Nephron (organoid): ENCODE results near the gene NDUFC2.

Experiments
- H3K27ac Mint-ChIP-seq, 3 experiments: 2 replicates each; pipeline ENCODE4 v1.8.0; 2020; ENCODE audit warnings: mixed read lengths in 3 of 3, mild to moderate bottlenecking in 2 of 3, moderate library complexity in 1 of 3
- H3K27me3 Mint-ChIP-seq: 2 replicates; pipeline ENCODE4 v1.8.0; 2021; ENCODE audit warnings: low read depth, mild to moderate bottlenecking, moderate library complexity, mixed read lengths
- H3K36me3 Mint-ChIP-seq: 2 replicates; pipeline ENCODE4 v1.8.0; 2020; ENCODE audit warnings: low read depth, mixed read lengths
- H3K4me1 Mint-ChIP-seq: 2 replicates; pipeline ENCODE4 v1.8.0; 2020; ENCODE audit warnings: mixed read lengths
- H3K4me3 Mint-ChIP-seq, 3 experiments: 2 replicates each; pipeline ENCODE4 v1.8.0; 2020; ENCODE audit warnings: mild to moderate bottlenecking in 3 of 3, mixed read lengths in 3 of 3, moderate library complexity in 2 of 3
- H3K9me3 Mint-ChIP-seq: 2 replicates; pipeline ENCODE4 v1.8.0; 2020; ENCODE audit warnings: mixed read lengths
- TF ChIP-seq, protein P1 (sequence below), 3 experiments: fragments of 200-600 bp; sonication (generic); IDR thresholded peaks; one replicate each; pipeline ENCODE4 v1.5.0; 2021; ENCODE audit warnings: antibody characterized with exemption in 3 of 3; ENCODE audit not compliant: unreplicated experiment in 3 of 3

Gene NDUFC2

DNA sequence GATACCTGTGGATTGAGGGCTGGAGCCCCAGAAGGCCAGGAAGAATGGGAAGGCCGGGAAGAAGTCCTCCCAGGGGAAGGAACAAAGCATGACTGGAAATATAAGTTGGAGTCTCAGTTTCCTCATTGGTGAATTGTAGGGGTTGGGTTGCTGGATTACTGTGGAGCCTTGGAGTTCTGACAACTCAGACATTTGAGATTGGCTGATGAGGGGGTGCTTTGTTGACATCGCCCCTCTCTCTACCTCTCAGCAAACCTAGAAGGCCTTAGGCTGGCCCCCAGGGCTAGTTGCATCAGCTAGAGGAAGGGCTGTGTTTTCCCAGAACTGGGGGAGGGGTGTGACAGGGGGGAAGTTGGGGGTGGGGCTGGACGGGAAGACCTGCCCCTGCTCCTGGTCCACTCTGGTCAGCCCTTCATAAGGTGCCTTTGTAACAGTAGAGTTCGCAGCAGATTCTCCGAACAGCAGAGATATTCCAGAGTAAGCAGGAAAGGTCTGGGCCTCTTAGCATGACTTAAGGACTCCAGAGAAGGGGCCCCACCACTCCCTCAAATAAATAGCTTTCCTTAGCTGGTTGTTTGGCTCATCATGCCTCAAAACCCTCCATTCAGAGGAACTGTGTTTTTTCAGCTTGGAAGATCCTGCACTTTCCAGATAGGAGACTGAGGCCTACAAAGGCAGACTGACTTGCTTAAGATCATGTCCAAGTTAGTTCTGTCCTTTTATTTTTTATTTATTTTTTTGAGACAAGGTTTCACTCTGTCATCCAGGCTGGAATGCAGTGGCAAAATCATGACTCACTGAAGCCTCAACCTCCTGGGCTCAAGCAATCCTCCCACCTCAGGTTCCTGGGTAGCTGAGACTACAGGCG lies 28.5 kb downstream of the NDUFC2 start:
- H3K9me3 Mint-ChIP-seq: no peaks in the 10 kb centered on the region
- TF ChIP-seq, protein P1, sequence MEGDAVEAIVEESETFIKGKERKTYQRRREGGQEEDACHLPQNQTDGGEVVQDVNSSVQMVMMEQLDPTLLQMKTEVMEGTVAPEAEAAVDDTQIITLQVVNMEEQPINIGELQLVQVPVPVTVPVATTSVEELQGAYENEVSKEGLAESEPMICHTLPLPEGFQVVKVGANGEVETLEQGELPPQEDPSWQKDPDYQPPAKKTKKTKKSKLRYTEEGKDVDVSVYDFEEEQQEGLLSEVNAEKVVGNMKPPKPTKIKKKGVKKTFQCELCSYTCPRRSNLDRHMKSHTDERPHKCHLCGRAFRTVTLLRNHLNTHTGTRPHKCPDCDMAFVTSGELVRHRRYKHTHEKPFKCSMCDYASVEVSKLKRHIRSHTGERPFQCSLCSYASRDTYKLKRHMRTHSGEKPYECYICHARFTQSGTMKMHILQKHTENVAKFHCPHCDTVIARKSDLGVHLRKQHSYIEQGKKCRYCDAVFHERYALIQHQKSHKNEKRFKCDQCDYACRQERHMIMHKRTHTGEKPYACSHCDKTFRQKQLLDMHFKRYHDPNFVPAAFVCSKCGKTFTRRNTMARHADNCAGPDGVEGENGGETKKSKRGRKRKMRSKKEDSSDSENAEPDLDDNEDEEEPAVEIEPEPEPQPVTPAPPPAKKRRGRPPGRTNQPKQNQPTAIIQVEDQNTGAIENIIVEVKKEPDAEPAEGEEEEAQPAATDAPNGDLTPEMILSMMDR (IDR thresholded peaks at IDR 0.05; ENCODE audit: unreplicated experiment in 3 of 3): no peak
- H3K4me1 Mint-ChIP-seq: peaks cover 4% of the 10 kb centered on the region
- peak overlapping the region in 1 of 3 experiments; percentile 24 for H3K27ac Mint-ChIP-seq
- no peak overlapping the region for H3K4me3 Mint-ChIP-seq
- peaks cover 3% of the 10 kb centered on the region for H3K36me3 Mint-ChIP-seq
- H3K27me3 Mint-ChIP-seq: no peaks in the 10 kb centered on the region

DNA sequence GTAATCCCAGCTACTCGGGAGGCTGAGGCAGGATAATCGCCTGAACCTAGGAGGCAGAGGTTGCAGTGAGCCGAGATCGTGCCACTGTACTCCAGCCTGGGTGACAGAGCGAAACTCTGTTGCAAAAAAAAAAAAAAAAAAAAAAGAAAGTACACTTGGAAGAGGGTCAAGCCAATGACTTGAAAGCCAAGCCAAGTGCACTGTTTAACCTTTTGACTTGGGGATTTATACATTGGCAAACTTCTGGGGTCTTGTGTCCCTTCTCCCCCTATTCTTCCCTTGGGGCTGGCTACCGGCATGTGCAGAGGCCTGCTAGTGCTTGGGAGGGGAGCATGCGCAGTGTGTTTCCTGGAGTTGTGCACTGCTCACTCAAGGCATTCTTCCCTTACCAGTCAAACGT lies 30.3 kb downstream of the NDUFC2 start:
- Mint-ChIP-seq H3K27ac (no peak overlapping the region), H3K9me3 (no peaks in the 10 kb centered on the region), H3K27me3 (no peaks in the 10 kb centered on the region), H3K36me3 (peaks cover 3% of the 10 kb centered on the region), H3K4me3 (no peak overlapping the region), H3K4me1 (peaks cover 18% of the 10 kb centered on the region)
- TF ChIP-seq, protein P1 (IDR thresholded peaks at IDR 0.05; ENCODE audit: unreplicated experiment in 3 of 3): no peak

DNA sequence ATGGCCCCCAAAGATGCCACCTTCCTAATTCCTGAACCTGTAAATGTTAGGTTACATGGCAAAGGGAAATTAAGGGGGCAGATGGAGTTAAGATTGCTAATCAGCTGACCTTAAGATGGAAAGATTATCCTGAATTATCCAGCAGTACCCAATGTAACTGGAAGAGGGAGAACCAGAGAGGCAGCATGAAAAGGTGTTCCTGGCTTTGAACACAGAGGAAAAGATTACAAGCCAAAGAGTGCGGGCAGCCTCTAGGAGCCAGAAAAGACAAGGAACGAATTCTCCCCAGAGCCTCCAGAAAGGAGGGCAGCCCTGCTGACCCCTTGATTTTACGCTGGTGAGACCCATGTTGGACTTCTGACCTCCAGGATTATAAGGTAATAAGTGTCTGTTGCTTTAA lies 31.1 kb downstream of the NDUFC2 start:
- H3K4me3 Mint-ChIP-seq: no peak overlapping the region

DNA sequence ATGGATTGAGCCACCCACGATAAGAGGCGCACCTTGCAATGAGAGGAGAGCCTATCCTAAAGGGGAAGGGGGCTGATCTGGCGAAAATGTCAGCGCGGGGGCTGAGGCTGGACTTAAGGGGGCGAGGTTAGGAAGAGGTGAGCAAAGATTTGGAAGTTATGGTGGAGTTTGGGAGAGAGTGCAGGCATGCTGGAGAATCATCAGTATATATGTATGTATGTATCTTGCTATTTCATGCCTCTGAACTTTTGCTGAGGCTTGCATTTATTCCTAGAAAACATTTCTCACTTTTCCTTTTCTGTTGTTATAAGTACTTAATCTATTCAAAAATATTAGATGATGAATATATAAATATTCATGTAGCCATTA lies 33.2 kb downstream of the NDUFC2 start:
- Mint-ChIP-seq H3K36me3 (no peaks in the 10 kb centered on the region), H3K4me3 (peak overlapping the region; percentile 45 to 71 (median 71)), H3K4me1 (peaks cover 38% of the 10 kb centered on the region), H3K9me3 (no peaks in the 10 kb centered on the region), H3K27ac (peak overlapping the region; percentile 81 to 89 (median 87)), H3K27me3 (peaks cover 3% of the 10 kb centered on the region)
- TF ChIP-seq, protein P1 (IDR thresholded peaks at IDR 0.05; ENCODE audit: unreplicated experiment in 3 of 3): no peak

More for the DNA sequence above, 31.1 kb downstream of the NDUFC2 start:
- peaks cover 3% of the 10 kb centered on the region for H3K36me3 Mint-ChIP-seq
- peaks cover 19% of the 10 kb centered on the region for H3K4me1 Mint-ChIP-seq
- H3K9me3 Mint-ChIP-seq: no peaks in the 10 kb centered on the region
- peak overlapping the region in 1 of 3 experiments; percentile 5 for H3K27ac Mint-ChIP-seq
- TF ChIP-seq, protein P1 (IDR thresholded peaks at IDR 0.05; ENCODE audit: unreplicated experiment in 3 of 3): no peak
- H3K27me3 Mint-ChIP-seq: peaks cover under 1% of the 10 kb centered on the region

DNA sequence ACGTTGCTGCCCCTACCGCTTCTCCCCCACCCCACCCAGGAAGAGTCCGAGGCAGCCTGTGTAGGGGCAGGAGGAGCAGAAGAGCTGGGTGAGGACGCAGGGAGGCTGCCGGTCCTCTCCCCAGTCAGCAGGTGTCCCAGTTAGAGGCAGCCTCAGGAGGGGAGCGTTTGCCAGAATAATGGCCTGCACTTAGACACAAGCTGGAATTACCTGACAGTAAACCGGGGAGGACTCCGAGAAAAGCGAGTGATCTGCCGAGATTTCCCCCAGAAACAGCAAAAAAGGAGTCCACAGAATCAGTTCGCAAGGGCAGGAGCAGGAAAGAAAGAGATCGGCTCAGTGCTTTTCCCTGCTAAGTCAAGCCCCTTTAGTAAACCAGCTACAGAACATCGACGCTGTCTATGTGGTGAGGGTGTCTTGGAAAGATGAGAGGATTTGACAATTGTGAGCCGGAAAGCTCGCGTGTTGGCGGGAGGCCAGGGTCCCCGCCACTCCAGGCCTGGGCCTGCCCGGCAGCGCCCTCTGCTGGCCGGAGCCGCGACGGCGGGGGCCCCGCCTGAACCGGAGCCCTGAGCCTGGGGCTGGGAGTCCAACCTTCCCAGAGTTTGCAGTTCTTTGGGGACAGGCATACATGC lies 33.7 kb downstream of the NDUFC2 start:
- no peaks in the 10 kb centered on the region for H3K9me3 Mint-ChIP-seq
- peak overlapping the region; percentile 81 to 91 (median 89) for H3K27ac Mint-ChIP-seq
- H3K36me3 Mint-ChIP-seq: no peaks in the 10 kb centered on the region
- H3K27me3 Mint-ChIP-seq: peaks cover 3% of the 10 kb centered on the region
- TF ChIP-seq, protein P1 (IDR thresholded peaks at IDR 0.05; ENCODE audit: unreplicated experiment in 3 of 3): peak; percentile 99
- H3K4me1 Mint-ChIP-seq: peaks cover 43% of the 10 kb centered on the region
- peak overlapping the region; percentile 71 to 89 (median 78) for H3K4me3 Mint-ChIP-seq
